ENCODE results near the gene TRDMT1.

Gene TRDMT1, protein sequence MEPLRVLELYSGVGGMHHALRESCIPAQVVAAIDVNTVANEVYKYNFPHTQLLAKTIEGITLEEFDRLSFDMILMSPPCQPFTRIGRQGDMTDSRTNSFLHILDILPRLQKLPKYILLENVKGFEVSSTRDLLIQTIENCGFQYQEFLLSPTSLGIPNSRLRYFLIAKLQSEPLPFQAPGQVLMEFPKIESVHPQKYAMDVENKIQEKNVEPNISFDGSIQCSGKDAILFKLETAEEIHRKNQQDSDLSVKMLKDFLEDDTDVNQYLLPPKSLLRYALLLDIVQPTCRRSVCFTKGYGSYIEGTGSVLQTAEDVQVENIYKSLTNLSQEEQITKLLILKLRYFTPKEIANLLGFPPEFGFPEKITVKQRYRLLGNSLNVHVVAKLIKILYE

DNA sequence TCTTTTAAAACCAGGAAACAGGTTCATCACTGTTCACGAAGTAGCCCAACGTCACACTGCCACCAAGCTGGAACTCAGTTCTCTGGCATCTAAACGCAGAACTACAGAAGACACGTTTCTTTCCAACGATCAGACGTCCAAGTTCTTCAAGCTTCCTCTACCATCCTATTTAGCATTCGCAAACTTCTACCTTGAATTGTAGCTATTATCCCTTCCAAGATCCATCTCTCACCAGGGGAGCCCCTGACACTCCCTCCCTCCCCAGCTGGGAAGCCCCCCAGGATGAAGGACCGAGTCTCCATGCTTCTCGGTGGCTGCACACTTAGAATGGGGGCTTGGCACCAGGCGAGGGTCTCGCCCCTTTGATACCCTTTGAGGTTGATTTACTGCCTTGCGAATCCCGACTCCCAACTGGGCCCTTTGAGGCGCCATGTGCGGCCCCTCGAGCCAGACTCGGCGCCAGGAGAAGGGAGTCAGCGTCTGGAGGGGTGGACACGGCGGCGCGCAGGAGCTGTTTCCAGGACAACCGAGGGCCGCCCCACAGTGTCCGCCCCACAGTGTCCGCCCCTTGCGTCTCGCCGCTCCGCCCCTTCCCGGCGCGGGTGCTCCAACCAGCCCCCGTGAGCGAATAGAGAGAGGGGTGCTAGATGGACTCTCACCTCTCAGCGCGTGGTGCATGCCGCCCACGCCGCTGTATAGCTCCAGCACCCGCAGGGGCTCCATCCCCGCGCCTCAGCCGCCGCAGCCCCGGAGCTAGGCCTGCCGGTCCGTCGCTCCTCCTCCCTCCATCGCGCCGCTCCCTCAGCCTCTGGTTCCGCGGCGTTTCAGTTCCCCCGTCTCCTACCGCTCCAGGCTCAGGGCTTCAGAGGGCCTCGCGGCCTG is at the start of gene TRDMT1:
TSS of gene TRDMT1 (minus strand) at position 761 of the 882 bp plus-strand sequence. CDS start at position 723, 38 bp downstream.
- peak within 1 kb of the TSS; percentile 78 to 90 for H3K4me3 ChIP-seq (ENCODE audit: low read depth in 1 of 2, low read length in 2 of 2)

DNA sequence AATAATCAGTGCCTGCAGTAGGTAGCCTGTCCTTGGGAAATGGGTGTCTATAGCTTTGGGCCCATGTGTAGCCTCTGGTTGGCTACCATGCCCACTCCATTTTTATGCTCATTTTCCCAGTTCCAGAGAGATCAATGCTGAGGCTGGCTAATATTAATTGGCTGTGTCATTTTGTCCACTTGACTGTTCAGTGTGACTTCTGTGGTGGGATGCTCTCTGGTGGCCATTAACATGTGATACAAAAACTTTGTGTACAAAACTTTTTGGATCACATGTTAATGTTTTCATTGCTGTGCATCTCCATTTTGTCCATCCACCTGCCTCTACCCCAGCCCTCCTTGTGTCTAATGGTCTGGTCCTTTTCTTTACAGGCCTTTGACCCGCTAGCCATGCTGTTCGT is 49.3 kb upstream of the TRDMT1 start:
- Histone ChIP-seq H3K27me3 (ENCODE audit: low read depth, low read length) (no peaks in the 10 kb centered on the region), H3K4me3 (ENCODE audit: low read depth in 1 of 2, low read length in 2 of 2) (no peak overlapping the region), H3K9me3 (ENCODE audit: control insufficient read depth in 1 of 2, low read length in 2 of 2) (no peaks in the 10 kb centered on the region), H3K4me1 (ENCODE audit: control insufficient read depth in 1 of 2, insufficient read depth in 2 of 2, low read length in 2 of 2) (no peaks in the 10 kb centered on the region), H3K27ac (ENCODE audit: low read length) (no peak overlapping the region), H3K36me3 (ENCODE audit: control insufficient read depth in 1 of 2, insufficient read depth in 2 of 2, low read length in 2 of 2) (no peaks in the 10 kb centered on the region)

More for the DNA sequence above, at the start of gene TRDMT1:
- Histone ChIP-seq H3K36me3 (ENCODE audit: control insufficient read depth in 1 of 2, insufficient read depth in 2 of 2, low read length in 2 of 2) (peaks cover 0 to 17% of the 10 kb centered on the region in 2 donors), H3K27ac (ENCODE audit: low read length) (peak within 1 kb of the TSS; percentile 98), H3K4me1 (ENCODE audit: control insufficient read depth in 1 of 2, insufficient read depth in 2 of 2, low read length in 2 of 2) (peaks cover 4 to 12% of the 10 kb centered on the region in 2 donors), H3K27me3 (ENCODE audit: low read depth, low read length) (no peaks in the 10 kb centered on the region), H3K9me3 (ENCODE audit: control insufficient read depth in 1 of 2, low read length in 2 of 2) (no peaks in the 10 kb centered on the region)

DNA sequence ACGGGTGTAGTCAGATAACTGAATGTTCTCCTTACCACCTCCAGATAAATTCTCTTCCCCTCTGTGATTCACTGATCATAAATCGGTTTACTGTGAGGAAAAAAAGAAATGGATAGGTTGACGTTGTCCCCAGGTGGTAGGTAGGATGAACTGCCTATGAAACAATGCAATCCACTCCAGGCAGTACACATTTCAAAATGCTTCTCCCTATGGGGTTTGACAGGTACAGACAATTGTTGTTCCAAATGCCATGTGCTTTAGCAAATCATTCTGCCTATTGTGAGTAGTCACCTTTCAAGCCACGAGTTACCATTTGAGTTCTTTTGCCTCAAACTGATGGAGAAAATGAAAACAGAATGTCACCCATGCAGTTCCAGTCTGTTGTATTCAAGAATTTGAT is 48.3 kb upstream of the TRDMT1 start:
- H3K9me3 ChIP-seq (ENCODE audit: control insufficient read depth in 1 of 2, low read length in 2 of 2), result no peaks in the 10 kb centered on the region
- no peaks in the 10 kb centered on the region for H3K4me1 ChIP-seq (ENCODE audit: control insufficient read depth in 1 of 2, insufficient read depth in 2 of 2, low read length in 2 of 2)
- H3K27ac ChIP-seq (ENCODE audit: low read length), result no peak overlapping the region
- H3K4me3 ChIP-seq (ENCODE audit: low read depth in 1 of 2, low read length in 2 of 2), result no peak overlapping the region
- no peaks in the 10 kb centered on the region for H3K27me3 ChIP-seq (ENCODE audit: low read depth, low read length)
- H3K36me3 ChIP-seq (ENCODE audit: control insufficient read depth in 1 of 2, insufficient read depth in 2 of 2, low read length in 2 of 2), result no peaks in the 10 kb centered on the region

DNA sequence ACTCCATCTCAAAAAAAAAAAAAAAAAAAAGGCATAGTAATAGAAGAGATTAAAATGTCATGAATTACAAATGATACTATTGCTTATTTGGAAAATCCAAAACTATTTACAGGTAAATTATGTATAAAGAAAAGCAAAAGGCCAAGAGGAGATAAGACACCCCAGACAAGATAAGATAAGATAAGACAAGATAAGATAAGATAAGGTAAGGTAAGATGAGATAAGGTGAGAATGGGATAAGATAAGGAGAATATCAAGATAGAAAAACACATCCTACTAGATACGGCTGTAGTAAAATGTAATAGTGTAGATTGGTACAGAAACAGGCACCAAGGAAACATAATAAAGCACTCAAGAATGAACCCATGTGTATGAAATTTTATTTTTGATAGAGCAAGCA is 47.5 kb upstream of the TRDMT1 start:
- H3K4me3 ChIP-seq (ENCODE audit: low read depth in 1 of 2, low read length in 2 of 2), result no peak overlapping the region
- H3K27me3 ChIP-seq (ENCODE audit: low read depth, low read length), result no peaks in the 10 kb centered on the region
- H3K9me3 ChIP-seq (ENCODE audit: control insufficient read depth in 1 of 2, low read length in 2 of 2), result no peaks in the 10 kb centered on the region
- no peaks in the 10 kb centered on the region for H3K4me1 ChIP-seq (ENCODE audit: control insufficient read depth in 1 of 2, insufficient read depth in 2 of 2, low read length in 2 of 2)
- no peaks in the 10 kb centered on the region for H3K36me3 ChIP-seq (ENCODE audit: control insufficient read depth in 1 of 2, insufficient read depth in 2 of 2, low read length in 2 of 2)
- no peak overlapping the region for H3K27ac ChIP-seq (ENCODE audit: low read length)

DNA sequence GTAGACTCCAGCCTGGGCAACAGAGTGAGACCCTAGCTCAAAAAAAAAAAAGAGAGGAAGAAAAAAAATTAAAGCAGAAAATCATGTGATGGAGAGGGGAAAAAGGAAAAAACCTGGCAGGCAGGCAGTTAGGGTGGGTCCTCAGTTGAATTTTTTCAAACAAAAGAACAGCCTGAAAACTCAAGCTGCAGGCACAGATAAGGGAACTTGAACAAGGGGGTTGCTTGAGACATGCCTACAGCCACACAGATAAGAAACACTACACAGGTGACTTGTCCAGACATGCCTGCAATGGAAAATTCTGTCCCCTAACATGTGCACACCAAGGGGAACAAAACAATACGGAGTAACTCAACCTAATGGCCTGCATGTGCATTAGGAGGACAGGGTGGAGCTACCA is 45.7 kb upstream of the TRDMT1 start:
- no peak overlapping the region for H3K4me3 ChIP-seq (ENCODE audit: low read depth in 1 of 2, low read length in 2 of 2)
- H3K27me3 ChIP-seq (ENCODE audit: low read depth, low read length), result no peaks in the 10 kb centered on the region
- H3K4me1 ChIP-seq (ENCODE audit: control insufficient read depth in 1 of 2, insufficient read depth in 2 of 2, low read length in 2 of 2), result no peaks in the 10 kb centered on the region
- H3K9me3 ChIP-seq (ENCODE audit: control insufficient read depth in 1 of 2, low read length in 2 of 2), result no peaks in the 10 kb centered on the region
- no peaks in the 10 kb centered on the region for H3K36me3 ChIP-seq (ENCODE audit: control insufficient read depth in 1 of 2, insufficient read depth in 2 of 2, low read length in 2 of 2)
- H3K27ac ChIP-seq (ENCODE audit: low read length), result no peak overlapping the region

DNA sequence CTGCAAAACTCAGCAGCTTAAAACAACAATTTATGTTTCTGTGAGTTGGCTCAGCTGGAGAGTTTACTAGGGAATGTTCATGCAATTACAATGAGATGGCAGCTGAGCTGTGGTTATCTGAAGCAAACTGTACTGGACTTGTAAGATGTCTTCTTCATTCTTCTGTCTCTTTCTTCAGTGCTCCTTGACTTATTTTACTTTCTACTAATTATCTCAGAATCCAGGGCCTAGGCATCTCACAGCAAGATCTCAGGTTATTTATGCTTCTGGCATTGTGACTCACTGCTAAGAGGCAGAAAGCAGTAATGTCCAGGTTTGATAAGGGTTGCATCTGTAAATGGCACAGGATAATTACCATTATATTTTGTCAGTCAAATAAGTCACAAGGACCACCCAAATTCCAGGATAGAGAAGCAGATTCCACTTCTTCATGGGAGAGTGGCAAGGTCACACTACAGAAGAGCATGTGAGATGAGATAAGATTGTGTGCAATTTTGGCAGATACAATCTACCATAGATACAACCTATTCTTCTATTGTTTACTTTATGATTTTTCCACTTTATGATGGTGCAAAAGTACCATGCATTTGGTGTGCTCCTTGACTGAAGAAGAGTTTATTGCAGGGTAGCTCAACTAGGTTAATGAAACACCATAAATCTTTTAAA is 43.4 kb upstream of the TRDMT1 start:
- H3K36me3 ChIP-seq (ENCODE audit: control insufficient read depth in 1 of 2, insufficient read depth in 2 of 2, low read length in 2 of 2), result no peaks in the 10 kb centered on the region
- no peaks in the 10 kb centered on the region for H3K9me3 ChIP-seq (ENCODE audit: control insufficient read depth in 1 of 2, low read length in 2 of 2)
- H3K4me3 ChIP-seq (ENCODE audit: low read depth in 1 of 2, low read length in 2 of 2), result no peak overlapping the region
- no peaks in the 10 kb centered on the region for H3K4me1 ChIP-seq (ENCODE audit: control insufficient read depth in 1 of 2, insufficient read depth in 2 of 2, low read length in 2 of 2)
- H3K27me3 ChIP-seq (ENCODE audit: low read depth, low read length), result no peaks in the 10 kb centered on the region
- H3K27ac ChIP-seq (ENCODE audit: low read length), result no peak overlapping the region

DNA sequence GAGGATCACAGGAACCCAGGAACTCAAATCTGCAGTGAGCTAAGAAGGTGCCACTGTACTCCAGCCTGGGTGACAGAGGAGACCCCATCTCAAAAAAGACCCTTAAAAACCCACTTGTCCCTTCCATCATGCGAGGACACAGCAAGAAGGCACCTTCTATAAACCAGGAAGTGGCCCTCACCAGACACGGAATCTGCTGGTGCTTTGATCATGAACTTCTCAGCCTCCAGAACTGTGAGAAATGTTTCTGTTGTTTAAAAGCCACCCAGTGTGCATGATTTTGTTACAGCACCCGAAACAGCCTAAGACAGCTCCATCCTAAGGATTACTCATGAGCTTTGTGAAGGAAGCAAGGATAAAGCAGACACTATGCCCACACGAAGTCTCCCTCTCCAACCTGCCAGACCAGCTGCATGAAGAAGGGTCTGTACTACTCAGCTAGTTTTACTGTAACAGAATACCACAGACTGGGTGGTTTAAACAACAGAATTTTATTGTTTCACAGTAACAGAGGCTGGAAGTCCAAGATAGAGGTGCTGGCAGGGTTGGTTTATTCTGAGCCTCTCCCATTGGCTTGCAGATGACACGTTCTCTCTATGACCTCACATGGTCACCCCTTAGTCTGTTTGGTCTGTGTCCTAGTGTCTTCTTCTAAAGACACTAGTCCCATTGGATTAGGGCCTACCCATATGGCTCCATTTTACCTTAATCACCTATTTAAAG is 40.3 kb upstream of the TRDMT1 start:
- H3K9me3 ChIP-seq (ENCODE audit: control insufficient read depth in 1 of 2, low read length in 2 of 2), result no peaks in the 10 kb centered on the region
- no peaks in the 10 kb centered on the region for H3K27me3 ChIP-seq (ENCODE audit: low read depth, low read length)
- H3K36me3 ChIP-seq (ENCODE audit: control insufficient read depth in 1 of 2, insufficient read depth in 2 of 2, low read length in 2 of 2), result peaks cover 2 to 16% of the 10 kb centered on the region in 2 donors

DNA sequence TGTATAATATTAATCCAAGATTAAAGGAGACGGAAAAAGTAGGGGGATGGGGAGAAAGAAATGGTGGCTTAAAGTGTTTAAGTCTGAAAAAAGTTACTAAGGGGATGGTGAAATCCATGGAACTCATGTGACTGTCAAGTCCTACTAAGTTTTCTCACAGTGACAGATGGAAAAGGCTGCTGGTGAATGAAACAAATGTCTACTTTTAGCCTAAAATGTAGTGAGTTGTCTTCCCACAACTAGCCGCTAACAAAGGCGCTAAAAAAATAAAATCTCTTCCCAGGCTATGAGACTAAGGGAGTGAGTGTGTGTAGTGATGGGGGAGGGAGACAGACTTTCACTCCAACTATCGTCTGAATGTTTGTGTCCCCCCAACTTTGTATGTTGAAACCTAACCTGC is 39.1 kb upstream of the TRDMT1 start:
- peaks cover 0 to 11% of the 10 kb centered on the region in 2 donors for H3K4me1 ChIP-seq (ENCODE audit: control insufficient read depth in 1 of 2, insufficient read depth in 2 of 2, low read length in 2 of 2)
- no peaks in the 10 kb centered on the region for H3K27me3 ChIP-seq (ENCODE audit: low read depth, low read length)
- H3K27ac ChIP-seq (ENCODE audit: low read length), result no peak overlapping the region
- peaks cover 13 to 28% of the 10 kb centered on the region in 2 donors for H3K36me3 ChIP-seq (ENCODE audit: control insufficient read depth in 1 of 2, insufficient read depth in 2 of 2, low read length in 2 of 2)
- no peaks in the 10 kb centered on the region for H3K9me3 ChIP-seq (ENCODE audit: control insufficient read depth in 1 of 2, low read length in 2 of 2)
- H3K4me3 ChIP-seq (ENCODE audit: low read depth in 1 of 2, low read length in 2 of 2), result no peak overlapping the region

More for the DNA sequence above, 40.3 kb upstream of the TRDMT1 start:
- Histone ChIP-seq H3K4me3 (ENCODE audit: low read depth in 1 of 2, low read length in 2 of 2) (no peak overlapping the region), H3K27ac (ENCODE audit: low read length) (no peak overlapping the region), H3K4me1 (ENCODE audit: control insufficient read depth in 1 of 2, insufficient read depth in 2 of 2, low read length in 2 of 2) (peaks cover 0 to 3% of the 10 kb centered on the region in 2 donors)

DNA sequence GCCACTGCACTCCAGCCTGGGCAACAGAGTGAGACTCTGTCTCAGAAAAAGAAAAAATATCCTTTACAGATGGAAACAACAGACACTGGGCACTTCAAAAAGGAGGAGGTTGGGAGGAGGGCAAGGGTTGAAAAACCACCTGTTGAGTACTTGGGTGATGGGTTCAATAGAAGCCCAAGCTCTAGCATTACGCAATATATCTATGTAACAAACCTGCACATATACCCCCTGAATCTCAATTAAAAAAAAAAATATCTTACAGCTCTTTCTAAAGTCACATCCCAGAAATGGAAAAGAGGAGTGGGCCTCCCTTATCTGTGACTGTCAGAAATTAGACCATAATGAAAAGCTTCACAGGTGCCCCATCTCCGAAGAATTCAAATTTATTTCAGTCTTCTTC is 38.6 kb upstream of the TRDMT1 start:
- Histone ChIP-seq H3K27me3 (ENCODE audit: low read depth, low read length) (no peaks in the 10 kb centered on the region), H3K27ac (ENCODE audit: low read length) (no peak overlapping the region), H3K4me3 (ENCODE audit: low read depth in 1 of 2, low read length in 2 of 2) (no peak overlapping the region), H3K36me3 (ENCODE audit: control insufficient read depth in 1 of 2, insufficient read depth in 2 of 2, low read length in 2 of 2) (peaks cover 19 to 33% of the 10 kb centered on the region in 2 donors), H3K4me1 (ENCODE audit: control insufficient read depth in 1 of 2, insufficient read depth in 2 of 2, low read length in 2 of 2) (peaks cover 0 to 17% of the 10 kb centered on the region in 2 donors), H3K9me3 (ENCODE audit: control insufficient read depth in 1 of 2, low read length in 2 of 2) (no peaks in the 10 kb centered on the region)

DNA sequence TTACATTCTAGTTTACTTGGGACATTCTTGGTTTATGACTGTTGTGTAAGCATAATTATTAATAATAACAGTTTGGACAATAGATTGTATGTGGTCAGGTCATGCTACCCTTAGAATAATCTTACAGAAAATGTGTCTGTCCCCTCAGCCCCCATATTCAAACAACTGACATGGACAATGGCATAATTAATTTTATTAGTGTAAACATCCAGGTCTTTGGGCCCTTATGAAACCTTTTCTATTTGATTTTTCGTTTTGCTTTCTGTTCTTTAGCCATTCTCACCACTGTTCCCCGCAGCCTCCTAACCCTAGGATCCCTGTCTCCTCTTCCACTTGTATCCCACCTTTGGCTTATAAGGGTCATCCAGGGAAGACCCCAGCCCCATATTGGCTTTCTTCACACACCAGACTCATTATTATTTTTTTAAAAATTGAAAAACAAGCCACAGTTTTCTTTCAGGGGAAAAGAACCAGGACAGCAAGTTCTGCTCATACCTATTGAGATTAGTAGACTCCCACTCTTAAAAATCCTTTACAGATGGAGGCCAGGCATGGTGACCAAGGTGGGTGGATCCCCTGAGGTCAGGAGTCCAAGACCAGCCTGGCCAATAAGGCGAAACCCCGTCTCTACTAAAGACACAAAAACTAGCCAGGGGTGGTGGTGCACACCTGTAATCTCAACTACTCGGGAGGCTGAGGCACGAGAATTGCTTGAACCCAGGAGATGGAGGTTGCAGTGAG is 38.0 kb upstream of the TRDMT1 start:
- H3K27me3 ChIP-seq (ENCODE audit: low read depth, low read length), result no peaks in the 10 kb centered on the region
- no peak overlapping the region for H3K27ac ChIP-seq (ENCODE audit: low read length)
- no peaks in the 10 kb centered on the region for H3K9me3 ChIP-seq (ENCODE audit: control insufficient read depth in 1 of 2, low read length in 2 of 2)
- H3K4me3 ChIP-seq (ENCODE audit: low read depth in 1 of 2, low read length in 2 of 2), result no peak overlapping the region
- peaks cover 24 to 39% of the 10 kb centered on the region in 2 donors for H3K36me3 ChIP-seq (ENCODE audit: control insufficient read depth in 1 of 2, insufficient read depth in 2 of 2, low read length in 2 of 2)
- peaks cover 0 to 20% of the 10 kb centered on the region in 2 donors for H3K4me1 ChIP-seq (ENCODE audit: control insufficient read depth in 1 of 2, insufficient read depth in 2 of 2, low read length in 2 of 2)
